GM12874 (cell line): Measurements from ENCODE around the gene EFR3B.

ENCODE experiments used
- TF ChIP-seq, protein P1 (sequence below): IDR thresholded peaks from 2 replicates; pipeline ENCODE4 v1.5.1; 2011; ENCODE audit warnings: low read depth, mild to moderate bottlenecking, control low read depth, low read length, moderate library complexity; ENCODE audit not compliant: insufficient read depth

EFR3B gene

DNA sequence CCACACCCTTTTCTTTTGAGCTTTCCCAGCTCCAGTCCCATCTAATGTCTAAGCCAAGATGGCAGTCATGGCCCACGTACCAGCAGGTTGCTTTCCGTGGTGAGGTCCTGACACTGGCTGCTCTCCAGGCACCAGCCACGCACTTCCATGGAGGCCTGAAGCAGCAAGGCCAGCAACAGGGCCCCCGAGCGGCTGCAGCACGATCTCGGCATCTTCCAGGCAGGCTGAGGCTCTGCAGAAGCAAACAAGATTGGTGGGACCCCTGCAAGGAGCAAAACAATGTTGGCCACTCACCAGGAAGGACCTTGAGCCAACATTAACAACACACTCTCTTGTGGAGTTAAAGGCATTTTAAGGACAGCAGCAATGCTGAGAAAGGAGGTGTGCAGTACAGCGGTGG lies 122.7 kb downstream of the EFR3B start:
- TF ChIP-seq, protein P1, sequence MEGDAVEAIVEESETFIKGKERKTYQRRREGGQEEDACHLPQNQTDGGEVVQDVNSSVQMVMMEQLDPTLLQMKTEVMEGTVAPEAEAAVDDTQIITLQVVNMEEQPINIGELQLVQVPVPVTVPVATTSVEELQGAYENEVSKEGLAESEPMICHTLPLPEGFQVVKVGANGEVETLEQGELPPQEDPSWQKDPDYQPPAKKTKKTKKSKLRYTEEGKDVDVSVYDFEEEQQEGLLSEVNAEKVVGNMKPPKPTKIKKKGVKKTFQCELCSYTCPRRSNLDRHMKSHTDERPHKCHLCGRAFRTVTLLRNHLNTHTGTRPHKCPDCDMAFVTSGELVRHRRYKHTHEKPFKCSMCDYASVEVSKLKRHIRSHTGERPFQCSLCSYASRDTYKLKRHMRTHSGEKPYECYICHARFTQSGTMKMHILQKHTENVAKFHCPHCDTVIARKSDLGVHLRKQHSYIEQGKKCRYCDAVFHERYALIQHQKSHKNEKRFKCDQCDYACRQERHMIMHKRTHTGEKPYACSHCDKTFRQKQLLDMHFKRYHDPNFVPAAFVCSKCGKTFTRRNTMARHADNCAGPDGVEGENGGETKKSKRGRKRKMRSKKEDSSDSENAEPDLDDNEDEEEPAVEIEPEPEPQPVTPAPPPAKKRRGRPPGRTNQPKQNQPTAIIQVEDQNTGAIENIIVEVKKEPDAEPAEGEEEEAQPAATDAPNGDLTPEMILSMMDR = no peak

DNA sequence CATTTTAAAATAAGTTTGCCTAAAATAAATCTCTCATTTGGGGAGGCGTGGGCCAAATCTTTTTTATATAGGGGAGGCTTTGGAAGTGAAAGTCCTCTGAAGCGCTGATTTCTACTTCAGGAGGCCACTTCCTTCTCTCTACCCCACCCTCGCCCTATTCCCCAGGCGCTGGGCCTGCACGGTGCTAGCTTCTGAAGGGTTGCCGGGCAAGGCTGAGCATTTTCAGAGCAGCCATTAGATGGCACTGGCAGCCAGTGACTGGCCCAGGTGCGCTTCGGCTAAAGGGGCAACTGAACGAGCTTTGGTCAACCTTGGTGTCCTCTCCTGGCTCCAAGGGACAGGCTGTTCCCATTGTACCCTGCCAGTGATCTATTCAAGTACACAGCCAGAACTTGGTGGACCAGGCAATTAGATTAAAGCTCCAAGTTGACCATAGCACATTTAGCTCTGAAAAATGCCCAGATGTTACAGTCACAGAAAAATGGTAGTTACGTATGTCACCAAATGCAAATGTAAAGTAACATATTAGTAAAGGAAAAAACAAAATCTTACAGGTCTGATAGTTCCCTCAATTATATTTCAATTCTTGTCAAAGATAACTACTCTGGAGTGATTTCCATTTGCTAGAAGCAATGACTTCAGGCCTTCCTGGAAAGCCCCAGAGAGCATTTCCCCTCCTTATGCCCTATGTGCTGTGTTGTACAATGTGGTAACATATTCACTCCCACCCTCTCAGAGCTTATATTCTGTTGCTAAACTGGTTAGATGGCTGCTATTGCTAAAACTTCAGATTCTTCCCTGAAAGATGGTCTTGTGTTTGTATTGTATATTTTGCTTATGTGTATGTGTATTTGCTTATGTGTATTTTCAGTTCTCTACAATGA lies 124.4 kb downstream of the EFR3B start:
- TF ChIP-seq, protein P1 = peak; percentile 76

DNA sequence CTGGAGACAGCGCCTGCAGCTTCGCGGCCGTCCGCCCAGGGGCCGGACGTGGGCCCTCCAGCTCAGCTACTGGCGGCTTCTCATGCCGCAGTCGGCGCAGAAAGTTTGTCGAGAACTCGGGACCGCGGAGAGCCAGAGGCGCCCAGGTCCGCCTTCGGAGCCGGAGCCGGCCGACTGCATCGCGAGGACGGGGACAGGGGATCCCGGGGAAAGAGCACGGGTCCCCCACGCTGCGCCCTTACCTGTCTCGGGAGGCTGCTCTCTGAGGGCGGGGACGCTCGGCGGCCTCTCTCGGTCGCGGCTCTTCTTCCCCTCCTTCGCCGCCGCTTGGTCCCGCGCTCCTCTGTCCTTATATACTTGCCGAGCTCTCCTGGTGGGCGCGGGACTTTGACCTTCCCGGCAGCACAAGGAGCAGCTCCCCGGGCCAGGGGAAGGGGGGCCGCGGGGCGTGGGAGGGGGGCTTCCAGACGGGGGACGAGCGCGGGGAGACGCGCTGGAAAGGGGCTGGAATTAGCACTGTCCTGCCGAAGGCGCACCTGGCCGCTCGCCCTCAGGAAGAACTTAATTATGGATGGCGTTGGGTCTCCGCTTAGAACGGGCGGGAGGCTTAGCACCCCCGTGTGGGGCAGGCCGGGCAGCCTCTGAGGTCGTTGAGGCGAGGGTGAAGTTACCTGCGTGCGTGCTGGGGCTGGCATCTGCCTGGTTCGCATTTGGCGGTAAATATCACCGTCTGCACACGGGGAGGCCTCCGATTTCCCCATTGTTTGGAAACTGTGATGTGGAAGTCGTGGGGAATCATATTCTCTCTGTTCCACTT lies 126.6 kb downstream of the EFR3B start, which contains the start of gene POMC:
TSS of gene POMC (minus strand) at position 325 of the 817 bp plus-strand sequence. CDS start 3,808 bp downstream, outside the sequence.
- TF ChIP-seq, protein P1 = no peak

DNA sequence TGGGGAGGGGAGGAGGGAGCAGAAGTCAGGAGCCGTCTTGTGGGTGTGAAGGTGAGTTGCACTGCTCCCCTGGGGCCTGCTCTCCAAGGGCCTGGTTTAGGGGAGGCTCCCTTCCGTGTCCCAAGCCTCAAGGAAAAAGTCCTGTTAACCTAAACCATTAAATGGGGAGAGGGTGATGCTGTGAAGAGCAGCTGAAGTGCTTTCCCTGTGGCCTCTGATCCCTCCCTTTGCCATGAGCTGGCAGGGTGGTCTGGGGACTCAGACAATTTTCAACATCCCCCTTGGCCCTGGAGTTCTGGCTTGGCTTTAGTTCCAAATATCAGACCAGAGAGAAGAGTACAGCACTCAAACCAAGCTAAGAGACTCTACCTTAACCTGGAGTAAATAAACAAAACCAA lies 127.2 kb downstream of the EFR3B start:
- TF ChIP-seq, protein P1 = no peak

DNA sequence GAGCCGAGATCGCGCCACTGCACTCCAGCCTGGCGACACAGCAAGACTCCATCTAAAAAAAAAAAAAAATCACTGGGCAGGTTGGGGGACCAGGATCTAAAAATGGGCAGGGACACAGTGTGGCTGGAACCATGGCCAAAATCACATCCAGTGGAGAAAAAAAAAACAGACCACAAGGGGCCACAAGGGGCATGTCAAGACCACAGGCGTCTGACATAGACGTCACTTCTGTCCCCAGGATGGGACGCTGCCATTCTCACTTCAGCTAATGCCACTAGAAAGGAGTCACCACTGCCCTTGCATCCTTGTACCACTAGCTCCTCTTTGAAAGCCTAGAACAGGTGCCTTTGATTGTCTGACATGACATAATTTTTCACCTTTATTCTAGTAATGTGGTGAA lies 129.0 kb downstream of the EFR3B start:
- TF ChIP-seq, protein P1 = no peak

DNA sequence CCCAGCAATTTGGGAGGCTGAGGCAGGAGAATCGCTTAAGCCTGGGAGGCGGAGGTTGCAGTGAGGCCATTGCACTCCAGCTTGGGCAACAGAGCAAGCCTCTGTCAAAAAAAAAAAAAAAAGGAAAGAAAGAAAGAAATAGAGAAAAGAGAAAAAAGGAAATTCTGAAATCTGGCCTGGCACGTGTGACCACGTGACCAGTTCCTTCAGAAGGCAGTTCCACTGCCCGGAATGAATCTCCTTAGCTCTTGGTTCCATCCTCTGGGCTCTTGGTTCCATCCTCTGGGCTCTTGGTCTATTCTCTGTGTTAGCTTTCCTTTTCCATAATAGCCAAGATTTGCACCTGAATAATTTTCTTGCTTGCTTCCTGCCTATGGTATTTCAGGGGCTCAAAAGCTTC lies 131.8 kb downstream of the EFR3B start:
- TF ChIP-seq, protein P1 = no peak

DNA sequence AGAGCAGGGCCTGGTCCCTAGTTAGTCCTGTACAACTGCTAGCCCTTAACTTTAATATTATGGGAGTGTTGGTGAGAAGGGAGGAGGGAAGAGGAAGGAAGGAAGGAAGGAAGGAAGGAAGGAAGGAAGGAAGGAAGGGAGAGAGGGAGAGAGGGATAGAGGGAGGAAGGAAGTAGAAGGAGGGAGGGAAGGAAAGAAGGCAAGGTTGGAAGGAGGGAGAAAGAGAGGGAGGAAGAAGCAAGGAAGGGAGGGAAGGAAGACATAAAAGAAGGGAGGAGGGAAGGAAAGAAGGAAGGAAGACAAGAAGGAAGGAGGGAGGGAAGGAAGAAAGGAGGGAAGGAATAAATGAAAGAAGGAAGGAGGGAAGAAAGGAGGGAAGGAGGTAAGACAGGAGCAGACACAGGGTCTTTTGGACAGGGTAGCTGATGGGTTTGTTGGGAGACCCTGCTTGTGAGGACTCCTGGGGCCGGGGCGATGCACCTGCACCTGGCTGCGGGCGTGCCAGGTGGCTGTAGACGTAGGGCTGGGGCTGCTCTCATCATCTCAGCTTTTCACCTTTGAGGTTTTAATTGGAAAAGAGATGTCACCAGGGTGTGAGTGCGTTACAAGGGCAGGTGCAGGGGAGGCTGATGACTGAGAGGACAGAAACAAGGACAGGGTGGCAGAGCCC lies 132.5 kb downstream of the EFR3B start:
- TF ChIP-seq, protein P1 = no peak
